H9 (cell line): ENCODE data around the gene RNGTT. TPM values are rescaled to one million over a fixed set of nuclear protein-coding genes. Genes with fewer than 3 reads are reported as not detected.

Source experiments
- DNase-seq: peaks from one replicate; pipeline ENCODE4 v3.0.0-alpha.2; 2017
- H2AFZ ChIP-seq: one replicate; pipeline ENCODE4 v1.6.1; 2013; ENCODE audit warnings: mild to moderate bottlenecking, low read length, control low read depth, moderate library complexity
- H2AK5ac ChIP-seq: 2 replicates; pipeline ENCODE4 v1.6.1; 2013; ENCODE audit warnings: low read length, control low read depth, mixed read lengths; ENCODE audit not compliant: insufficient read length
- H2BK120ac ChIP-seq: one replicate; pipeline ENCODE4 v1.6.1; 2013; ENCODE audit warnings: low read depth, mild to moderate bottlenecking, low read length, control low read depth, inconsistent platforms; ENCODE audit not compliant: poor library complexity, severe bottlenecking
- H2BK12ac ChIP-seq: 2 replicates; pipeline ENCODE4 v1.6.1; 2013; ENCODE audit warnings: low read length, control low read depth, mixed read lengths, low read depth; ENCODE audit not compliant: insufficient read length
- H2BK15ac ChIP-seq: 2 replicates; pipeline ENCODE4 v1.6.1; 2013; ENCODE audit warnings: low read depth, low read length, control low read depth
- H2BK20ac ChIP-seq: one replicate; pipeline ENCODE4 v1.6.1; 2013; ENCODE audit warnings: low read depth, mild to moderate bottlenecking, low read length, control low read depth, inconsistent platforms; ENCODE audit not compliant: poor library complexity, severe bottlenecking
- H2BK5ac ChIP-seq: 2 replicates; pipeline ENCODE4 v1.6.1; 2013; ENCODE audit warnings: low read length, control low read depth, mixed read lengths; ENCODE audit not compliant: insufficient read length
- H3K14ac ChIP-seq: 2 replicates; pipeline ENCODE4 v1.6.1; 2013; ENCODE audit warnings: low read length, control low read depth; ENCODE audit not compliant: insufficient read depth
- H3K18ac ChIP-seq: 2 replicates; pipeline ENCODE4 v1.6.1; 2013; ENCODE audit warnings: low read depth, mild to moderate bottlenecking, mixed read lengths, low read length, control low read depth; ENCODE audit not compliant: insufficient read length
- H3K23ac ChIP-seq: 2 replicates; pipeline ENCODE4 v1.6.1; 2013; ENCODE audit warnings: low read length, control low read depth, mixed read lengths, low read depth; ENCODE audit not compliant: insufficient read length
- H3K23me2 ChIP-seq: 2 replicates; pipeline ENCODE4 v1.6.1; 2013; ENCODE audit warnings: low read depth, mild to moderate bottlenecking, mixed read lengths, low read length, control low read depth; ENCODE audit not compliant: insufficient read length, poor library complexity, severe bottlenecking
- H3K27ac ChIP-seq: 2 replicates; pipeline ENCODE4 v1.5.1; 2013; ENCODE audit warnings: low read length, control low read depth, mixed read lengths, low read depth; ENCODE audit not compliant: insufficient read length
- H3K27me3 ChIP-seq: 2 replicates; pipeline ENCODE4 v1.6.1; 2013; ENCODE audit warnings: low read length, control low read depth, inconsistent platforms; ENCODE audit not compliant: insufficient read depth
- H3K4ac ChIP-seq: 2 replicates; pipeline ENCODE4 v1.6.1; 2013; ENCODE audit warnings: low read depth, mild to moderate bottlenecking, control low read depth, inconsistent platforms, low read length, moderate library complexity
- H3K4me1 ChIP-seq: 2 replicates; pipeline ENCODE4 v1.6.1; 2013; ENCODE audit warnings: low read length, control low read depth, inconsistent platforms; ENCODE audit not compliant: insufficient read depth
- H3K4me2 ChIP-seq: 2 replicates; pipeline ENCODE4 v1.6.1; 2013; ENCODE audit warnings: low read length, control low read depth, mixed read lengths; ENCODE audit not compliant: insufficient read length, insufficient read depth
- H3K56ac ChIP-seq: 2 replicates; pipeline ENCODE4 v1.6.1; 2013; ENCODE audit warnings: low read depth, mild to moderate bottlenecking, mixed read lengths, low read length, control low read depth; ENCODE audit not compliant: insufficient read length
- H3K79me1 ChIP-seq: 2 replicates; pipeline ENCODE4 v1.6.1; 2013; ENCODE audit warnings: low read depth, mild to moderate bottlenecking, moderate library complexity, low read length, control low read depth, inconsistent platforms; ENCODE audit not compliant: insufficient read depth, poor library complexity, severe bottlenecking
- H3K79me2 ChIP-seq: 2 replicates; pipeline ENCODE4 v1.6.1; 2013; ENCODE audit warnings: low read length, control low read depth, inconsistent platforms; ENCODE audit not compliant: insufficient read depth
- H3K9ac ChIP-seq: 2 replicates; pipeline ENCODE4 v1.6.1; 2013; ENCODE audit warnings: low read length, control low read depth, mixed read lengths; ENCODE audit not compliant: insufficient read length; ENCODE audit errors: extremely low read depth
- H3K9me3 ChIP-seq: one replicate; pipeline ENCODE4 v1.6.1; 2013; ENCODE audit warnings: low read depth, low read length, inconsistent platforms; ENCODE audit not compliant: control insufficient read depth
- H3T11ph ChIP-seq: one replicate; pipeline ENCODE4 v1.6.1; 2013; ENCODE audit warnings: mild to moderate bottlenecking, low read length, control low read depth, inconsistent platforms
- H4K20me1 ChIP-seq: one replicate; pipeline ENCODE4 v1.6.1; 2013; ENCODE audit not compliant: control insufficient read depth, insufficient read length, insufficient read depth
- H4K5ac ChIP-seq: 2 replicates; pipeline ENCODE4 v1.6.1; 2013; ENCODE audit warnings: low read depth, mild to moderate bottlenecking, mixed read lengths, low read length, control low read depth; ENCODE audit not compliant: insufficient read length
- H4K8ac ChIP-seq: replicated peaks from 2 replicates; pipeline ENCODE4 v1.6.1; 2013; ENCODE audit warnings: low read length, control low read depth, mixed read lengths, low read depth; ENCODE audit not compliant: insufficient read length
- H4K91ac ChIP-seq: 2 replicates; pipeline ENCODE4 v1.6.1; 2013; ENCODE audit warnings: low read depth, mild to moderate bottlenecking, moderate library complexity, mixed read lengths, low read length, control low read depth; ENCODE audit not compliant: insufficient read length
- H3K27ac Mint-ChIP-seq, 3 experiments: 2 replicates in 2 of 3; 3 replicates in 1 of 3; pipeline ENCODE4 v1.8.0; 2020 to 2021; ENCODE audit warnings: mixed read lengths in 3 of 3, mild to moderate bottlenecking in 1 of 3, moderate library complexity in 1 of 3
- H3K27me3 Mint-ChIP-seq: 2 replicates; pipeline ENCODE4 v1.8.0; 2021; ENCODE audit warnings: low read depth, mild to moderate bottlenecking, moderate library complexity, mixed read lengths
- H3K36me3 Mint-ChIP-seq, 3 experiments: 2 replicates in 2 of 3; 3 replicates in 1 of 3; pipeline ENCODE4 v1.8.0; 2020 to 2021; ENCODE audit warnings: low read depth in 3 of 3, mixed read lengths in 3 of 3; ENCODE audit not compliant: insufficient read depth in 1 of 3
- H3K4me1 Mint-ChIP-seq, 2 experiments: 2 replicates each; pipeline ENCODE4 v1.8.0; 2020; ENCODE audit warnings: mixed read lengths in 2 of 2
- H3K4me3 Mint-ChIP-seq, 2 experiments: 2 replicates in 1 of 2; 3 replicates in 1 of 2; pipeline ENCODE4 v1.8.0; 2020 to 2021; ENCODE audit warnings: mild to moderate bottlenecking in 2 of 2, mixed read lengths in 2 of 2, moderate library complexity in 1 of 2
- H3K9me3 Mint-ChIP-seq, 2 experiments: 2 replicates in 1 of 2; 3 replicates in 1 of 2; pipeline ENCODE4 v1.8.0; 2020; ENCODE audit warnings: mild to moderate bottlenecking in 2 of 2, mixed read lengths in 2 of 2, moderate library complexity in 1 of 2
- CTCF ChIP-seq: fragments of 200-600 bp; sonication (generic); conservative IDR thresholded peaks from 3 replicates; pipeline ENCODE4 v1.8.0; 2021; ENCODE audit warnings: antibody characterized with exemption, mild to moderate bottlenecking
- total RNA-seq: library from RNA; stranded (reverse); gene quantifications from 2 replicates; pipeline ENCODE4 v1.2.1, GENCODE V29; 2021

RNGTT gene
- total RNA-seq, 1 experiment from 2014 or later: 20.5 TPM

GRCh38 chr6:88651400-88651799 lies 312.0 kb downstream of the RNGTT start:
- Histone ChIP-seq H3K79me2 (no peaks in the 10 kb centered on the region), H3K79me1 (no peaks in the 10 kb centered on the region), H3K56ac (no peak overlapping the region), H3K27ac (no peak overlapping the region), H2BK120ac (no peak overlapping the region), H4K91ac (no peak overlapping the region), H3K23ac (no peak overlapping the region), H4K5ac (no peak overlapping the region), H2AK5ac (no peak overlapping the region), H3K9me3 (no peaks in the 10 kb centered on the region), H3K14ac (no peak overlapping the region), H3K27me3 (no peaks in the 10 kb centered on the region), H2BK20ac (no peak overlapping the region), H3K4ac (no peak overlapping the region), H3T11ph (no peak overlapping the region), H3K9ac (no peak overlapping the region), H2BK15ac (no peak overlapping the region), H3K18ac (no peak overlapping the region), H4K20me1 (no peaks in the 10 kb centered on the region), H3K23me2 (no peaks in the 10 kb centered on the region), H2AFZ (no peak overlapping the region), H3K4me1 (no peaks in the 10 kb centered on the region), H2BK12ac (no peak overlapping the region), H4K8ac (no peak overlapping the region), H3K4me2 (no peak overlapping the region), H2BK5ac (no peak overlapping the region)
- Mint-ChIP-seq H3K27ac (no peak overlapping the region), H3K4me1 (no peaks in the 10 kb centered on the region), H3K27me3 (no peaks in the 10 kb centered on the region), H3K36me3 (no peaks in the 10 kb centered on the region), H3K4me3 (no peak overlapping the region), H3K9me3 (no peaks in the 10 kb centered on the region; a peak in 1 of 5 replicates)
- DNase-seq: no peak
- no peak for TF ChIP-seq CTCF
